ENCODE measurements around the gene MARCKSL1. TPM values are rescaled to one million over a fixed set of nuclear protein-coding genes. Genes with fewer than 3 reads are reported as not detected.

The MARCKSL1 gene
- total RNA-seq, 4 donors from 2014 or later = 6.9 to 21.0 (median 11.1) TPM

DNA sequence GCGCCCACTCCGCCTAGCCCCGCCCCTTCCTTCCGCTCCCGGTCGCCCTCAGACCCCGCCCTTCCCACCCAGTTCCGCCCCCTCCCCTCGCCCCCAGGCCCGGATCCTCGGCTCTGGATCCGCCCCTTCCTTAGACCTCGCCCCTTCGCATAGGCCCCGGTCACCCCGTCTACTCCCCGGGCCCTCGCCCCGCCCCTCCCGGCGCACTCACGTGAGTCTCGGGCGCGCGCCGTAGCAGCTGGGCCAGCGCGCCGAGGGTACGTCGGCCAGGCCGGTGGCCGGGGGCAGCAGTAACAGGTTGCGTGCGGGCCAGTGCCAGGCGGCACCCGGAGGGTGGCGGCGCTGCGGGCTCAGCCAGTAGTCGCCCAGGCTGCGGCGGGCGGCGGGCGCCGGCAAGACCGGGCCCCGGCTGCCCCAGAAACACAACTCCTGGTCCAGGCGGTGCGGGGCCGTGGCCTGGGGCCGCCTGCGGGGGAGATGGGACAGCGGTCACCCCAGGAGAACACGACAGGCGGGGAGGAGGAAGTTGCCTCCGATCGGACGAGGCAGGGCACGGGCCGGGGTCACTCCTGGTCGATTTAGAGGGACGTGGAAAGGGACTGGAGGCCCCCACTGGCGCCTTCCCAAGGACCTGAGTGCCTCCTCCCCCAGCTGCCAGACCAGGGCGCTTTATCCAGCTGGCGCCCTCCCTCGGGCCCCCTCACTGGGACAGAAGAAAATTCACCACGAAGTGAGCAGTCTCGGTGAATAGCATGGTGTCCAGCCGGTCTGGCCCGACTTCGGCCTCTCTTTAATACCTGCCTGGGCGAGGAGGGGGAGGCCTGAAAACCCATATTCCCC, 15.6 kb upstream of the MARCKSL1 start:
- TF ChIP-seq POLR2A (IDR thresholded peaks at IDR 0.05) (peak in 1 of 2 donors; percentile 75), CTCF (IDR thresholded peaks at IDR 0.05) (no peak)
- H3K4me3 ChIP-seq (ENCODE audit: low read depth, poor library complexity, severe bottlenecking) = peak overlapping the region; percentile 68
- intact Hi-C loops (cut with DNase I; ENCODE audit: low total_unique reads) = no loop called here
- DNase-seq (ENCODE audit: low spot score in 2 of 2) = peak; percentile 92 to 99
- 3 to 4% methylated on average over 38 of the region's 75 CpGs for WGBS, 2 donors

DNA sequence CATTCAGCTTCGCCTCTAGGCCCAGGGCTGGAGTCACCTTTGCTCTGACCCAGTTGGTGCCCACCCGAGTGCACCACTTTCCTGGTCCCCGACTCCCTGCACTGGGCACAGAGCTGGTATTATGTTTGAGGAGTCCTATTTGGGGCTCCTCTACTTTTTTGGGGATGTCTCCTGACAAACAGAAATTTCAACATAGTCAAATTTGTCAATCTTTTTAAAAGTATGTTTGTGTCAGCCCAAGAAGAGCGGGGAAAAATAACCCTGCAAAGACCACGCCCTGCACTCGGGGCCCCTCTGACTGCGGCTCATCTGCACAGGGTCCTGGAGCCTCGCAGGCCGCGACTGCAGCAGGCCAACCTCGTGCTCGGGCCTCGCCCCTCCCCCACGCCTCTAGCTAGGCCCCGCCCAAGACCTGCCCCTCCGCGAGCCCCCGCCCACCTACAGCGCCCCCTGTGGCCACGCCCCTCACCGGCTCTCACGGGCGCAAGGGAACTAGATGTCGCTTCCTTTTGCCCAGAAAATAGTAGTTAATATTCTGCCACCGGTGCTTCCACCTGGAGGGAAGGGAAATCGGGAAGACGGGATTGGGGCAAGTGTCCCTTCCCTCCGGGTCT, 14.9 kb upstream of the MARCKSL1 start:
- 19 to 22% methylated on average over 28 of the region's 28 CpGs for WGBS, 2 donors
- peak overlapping the region; percentile 20 for H3K4me3 ChIP-seq (ENCODE audit: low read depth, poor library complexity, severe bottlenecking)
- intact Hi-C loops (cut with DNase I; ENCODE audit: low total_unique reads) = no loop called here
- no peak for TF ChIP-seq POLR2A (IDR thresholded peaks at IDR 0.05)
- no peak for TF ChIP-seq CTCF (IDR thresholded peaks at IDR 0.05)
- DNase-seq (ENCODE audit: low spot score in 2 of 2) = peak in 1 of 2 donors; percentile 95

- no peak for DNase-seq (ENCODE audit: low spot score in 2 of 2)
- intact Hi-C loops (cut with DNase I; ENCODE audit: low total_unique reads) = no loop called here
- no peak overlapping the region for H3K4me3 ChIP-seq (ENCODE audit: low read depth, poor library complexity, severe bottlenecking)
- TF ChIP-seq POLR2A (IDR thresholded peaks at IDR 0.05) (no peak), CTCF (IDR thresholded peaks at IDR 0.05) (no peak)
- WGBS, 2 donors = 61 to 65% methylated on average over 8 of the region's 8 CpGs
Observed at GRCh38 chr1:32349211-32349708, 13.2 kb upstream of the MARCKSL1 start.

- no peak for TF ChIP-seq CTCF (IDR thresholded peaks at IDR 0.05)
- TF ChIP-seq POLR2A (IDR thresholded peaks at IDR 0.05) = no peak
- intact Hi-C loops (cut with DNase I; ENCODE audit: low total_unique reads) = no loop called here
- no peak overlapping the region for H3K4me3 ChIP-seq (ENCODE audit: low read depth, poor library complexity, severe bottlenecking)
- DNase-seq (ENCODE audit: low spot score in 2 of 2) = no peak
- WGBS, 2 donors = 79 to 84% methylated on average over 9 of the region's 9 CpGs
Observed at GRCh38 chr1:32346532-32347157, 10.6 kb upstream of the MARCKSL1 start.

- WGBS, 2 donors = 51 to 65% methylated on average over 8 of the region's 8 CpGs
- DNase-seq (ENCODE audit: low spot score in 2 of 2) = no peak
- TF ChIP-seq CTCF (IDR thresholded peaks at IDR 0.05) (no peak), POLR2A (IDR thresholded peaks at IDR 0.05) (no peak)
- H3K4me3 ChIP-seq (ENCODE audit: low read depth, poor library complexity, severe bottlenecking) = no peak overlapping the region
- intact Hi-C loops (cut with DNase I; ENCODE audit: low total_unique reads) = no loop called here
Observed at GRCh38 chr1:32345289-32345827, 9.3 kb upstream of the MARCKSL1 start.

Measured in lower leg skin (tissue), 4 donors.